IMR-90 (cell line): ENCODE results near the gene CLN3. TPM values are rescaled to one million over a fixed set of nuclear protein-coding genes. Genes with fewer than 3 reads are reported as not detected.
A peak's percentile ranks its signal among the peaks of the same experiment; 100 is the strongest.

Experiments used
- ATAC-seq: fragments of 200-7000 bp; cut with Tn5 transposase; 2 replicates; pipeline ENCODE4 v1.9.1; 2020; ENCODE audit warnings: low read depth, mild to moderate bottlenecking, moderate library complexity
- BruUV-seq: library from RNA; stranded (reverse); fragments of 400-500 nt; replicated peaks from 2 replicates; lab custom pipeline; 2021; lab: Mats Ljungman, UMichigan
- CTCF ChIA-PET: fragments of 300-600 bp; formaldehyde crosslinking; extraction: SDS; loops from one replicate; lab custom pipeline; 2021; ENCODE audit warnings: antibody characterized with exemption; lab: Yijun Ruan, JAX
- POLR2A ChIA-PET: fragments of 300-600 bp; sonication (Branson Sonifier 250); formaldehyde crosslinking; loops from one replicate; lab custom pipeline; 2022; ENCODE audit warnings: antibody characterized with exemption; ENCODE audit not compliant: unreplicated experiment; lab: Charles Lee
- DNase-seq: peaks from one replicate; pipeline ENCODE4 v3.0.0; 2013
- H2AFZ ChIP-seq: replicated peaks from 2 replicates; pipeline ENCODE3; 2013; ENCODE audit warnings: low read length, mild to moderate bottlenecking; ENCODE audit not compliant: poor library complexity
- H2AK5ac ChIP-seq: 2 replicates; pipeline ENCODE4 v1.6.1; 2013; ENCODE audit warnings: low read depth, low read length, inconsistent platforms
- H2AK9ac ChIP-seq: replicated peaks from 2 replicates; pipeline ENCODE3; 2013; ENCODE audit warnings: mild to moderate bottlenecking, low read depth, low read length, moderate library complexity; ENCODE audit not compliant: poor library complexity
- H2BK120ac ChIP-seq: 2 replicates; pipeline ENCODE4 v1.6.1; 2013; ENCODE audit warnings: low read depth, low read length, inconsistent platforms
- H2BK15ac ChIP-seq: 3 replicates; pipeline ENCODE4 v1.6.1; 2013; ENCODE audit warnings: low read depth, low read length, inconsistent platforms
- H2BK20ac ChIP-seq: 2 replicates; pipeline ENCODE4 v1.6.1; 2013; ENCODE audit warnings: low read depth, mild to moderate bottlenecking, inconsistent platforms, low read length, moderate library complexity
- H2BK5ac ChIP-seq: 2 replicates; pipeline ENCODE4 v1.6.1; 2013; ENCODE audit warnings: mild to moderate bottlenecking, low read depth, low read length, inconsistent platforms; ENCODE audit not compliant: poor library complexity, severe bottlenecking
- H3K14ac ChIP-seq: replicated peaks from 2 replicates; pipeline ENCODE4 v1.6.1; 2013; ENCODE audit warnings: low read depth, low read length, inconsistent platforms
- H3K18ac ChIP-seq: 2 replicates; pipeline ENCODE4 v1.6.1; 2013; ENCODE audit warnings: low read depth, low read length, control low read depth
- H3K23ac ChIP-seq: 2 replicates; pipeline ENCODE4 v1.6.1; 2013; ENCODE audit warnings: low read depth, low read length, inconsistent platforms
- H3K27ac ChIP-seq: 2 replicates; pipeline ENCODE4 v1.5.1; 2013; ENCODE audit warnings: mild to moderate bottlenecking, control low read depth, low read length; ENCODE audit not compliant: insufficient read depth
- H3K27me3 ChIP-seq: 2 replicates; pipeline ENCODE4 v1.6.1; 2013; ENCODE audit warnings: low read length; ENCODE audit not compliant: control insufficient read depth, insufficient read depth
- H3K36me3 ChIP-seq: 2 replicates; pipeline ENCODE4 v1.6.1; 2013; ENCODE audit warnings: low read length, mixed read lengths; ENCODE audit not compliant: control insufficient read depth, insufficient read depth
- H3K4ac ChIP-seq: 2 replicates; pipeline ENCODE4 v1.6.1; 2013; ENCODE audit warnings: low read depth, low read length, inconsistent platforms
- H3K4me1 ChIP-seq: 2 replicates; pipeline ENCODE4 v1.6.1; 2013; ENCODE audit warnings: low read length, mixed read lengths; ENCODE audit not compliant: control insufficient read depth, insufficient read depth
- H3K4me2 ChIP-seq: 2 replicates; pipeline ENCODE4 v1.6.1; 2013; ENCODE audit warnings: low read depth, mild to moderate bottlenecking, control low read depth, low read length, moderate library complexity
- H3K4me3 ChIP-seq: 2 replicates; pipeline ENCODE4 v1.5.1; 2013; ENCODE audit warnings: low read depth, mild to moderate bottlenecking, control low read depth, low read length, moderate library complexity; ENCODE audit not compliant: insufficient read depth
- H3K56ac ChIP-seq: 2 replicates; pipeline ENCODE4 v1.6.1; 2013; ENCODE audit warnings: low read length, inconsistent platforms; ENCODE audit not compliant: insufficient read depth; ENCODE audit errors: extremely low read depth
- H3K79me1 ChIP-seq, 2 experiments: 2 replicates each; pipeline ENCODE4 v1.6.1; 2013; ENCODE audit warnings: low read length in 2 of 2, inconsistent platforms in 1 of 2, low read depth in 1 of 2
- H3K9ac ChIP-seq: 2 replicates; pipeline ENCODE4 v1.6.1; 2013; ENCODE audit warnings: low read depth, low read length, control low read depth
- H3K9me1 ChIP-seq: 2 replicates; pipeline ENCODE4 v1.6.1; 2013; ENCODE audit warnings: low read length, inconsistent platforms; ENCODE audit not compliant: insufficient read depth
- H3K9me3 ChIP-seq: 2 replicates; pipeline ENCODE4 v1.6.1; 2013; ENCODE audit warnings: low read length; ENCODE audit not compliant: control insufficient read depth, insufficient read depth
- H4K20me1 ChIP-seq: 2 replicates; pipeline ENCODE4 v1.6.1; 2013; ENCODE audit warnings: low read length, inconsistent platforms; ENCODE audit not compliant: insufficient read depth
- H4K5ac ChIP-seq: 2 replicates; pipeline ENCODE4 v1.6.1; 2013; ENCODE audit warnings: mild to moderate bottlenecking, low read depth, low read length, control low read depth
- H4K8ac ChIP-seq, 2 experiments: 2 replicates each; pipeline ENCODE4 v1.6.1; 2013; ENCODE audit warnings: low read depth in 2 of 2, low read length in 2 of 2, control low read depth in 1 of 2, inconsistent platforms in 1 of 2
- H4K91ac ChIP-seq: 2 replicates; pipeline ENCODE4 v1.6.1; 2013; ENCODE audit warnings: low read depth, low read length, inconsistent platforms; ENCODE audit not compliant: insufficient read depth
- BHLHE40 ChIP-seq: fragments of 150-350 bp; IDR thresholded peaks from 2 replicates; pipeline ENCODE4 v1.6.1; 2016; ENCODE audit warnings: mild to moderate bottlenecking, low read depth, low read length
- FOS ChIP-seq: fragments of 150-350 bp; IDR thresholded peaks from 2 replicates; pipeline ENCODE4 v1.6.1; 2016; ENCODE audit warnings: low read depth, low read length
- MAFK ChIP-seq: IDR thresholded peaks from 2 replicates; pipeline ENCODE4 v1.6.1; 2012; ENCODE audit warnings: low read depth, low read length, improper control_type of control experiment
- NFE2L2 ChIP-seq: fragments of 150-350 bp; IDR thresholded peaks from 2 replicates; pipeline ENCODE4 v1.6.1; 2016; ENCODE audit warnings: low read depth, mild to moderate bottlenecking, low read length
- RCOR1 ChIP-seq: IDR thresholded peaks from 2 replicates; pipeline ENCODE4 v1.6.1; 2012; ENCODE audit warnings: mild to moderate bottlenecking, low read length, improper control_type of control experiment; ENCODE audit not compliant: insufficient replicate concordance
- RFX5 ChIP-seq: IDR thresholded peaks from 2 replicates; pipeline ENCODE4 v1.8.0; 2012; ENCODE audit warnings: low read depth, mild to moderate bottlenecking, low read length, moderate library complexity
- WGBS, 2 experiments: methylation state at CpG; one replicate each; pipeline versions ENCODE4 v1.1.5 to v1.1.7; 2013; ENCODE audit warnings: missing lambda C conversion rate in 2 of 2; ENCODE audit not compliant: insufficient read length in 1 of 2; ENCODE audit errors: extremely low coverage in 2 of 2; 5-methylcytosine and 5-hydroxymethylcytosine counted together
- dilution Hi-C: fragments of 300-500 bp; cut with HindIII; formaldehyde crosslinking; loops from one replicate; pipeline ENCODE4 v1.14.3; 2018; ENCODE audit warnings: low sequenced_read_pairs; ENCODE audit not compliant: unreplicated experiment
- in situ Hi-C: fragments of 300-500 bp; cut with MboI; formaldehyde crosslinking; loops from 3 replicates; pipeline ENCODE4 v1.14.3; 2019; ENCODE audit warnings: low sequenced_read_pairs, inconsistent platforms, mixed read lengths
- intact Hi-C: fragments of 100-400 bp; cut with micrococcal nuclease; formaldehyde crosslinking; loops from 2 replicates; pipeline ENCODE4 v1.10.0; 2022
- polyA plus RNA-seq, 3 experiments: library from polyadenylated mRNA; depleted of rRNA; stranded (reverse); fragments of >200 nt; gene quantifications; 2 replicates each; pipeline ENCODE4 v1.2.3, GENCODE V29; 2012; ENCODE audit warnings: low replicate concordance in 1 of 3
- total RNA-seq: library from RNA; depleted of rRNA; stranded (reverse); fragments of >200 nt; gene quantifications from 2 replicates; pipeline ENCODE4 v1.2.3, GENCODE V29; 2012
- TF ChIP-seq, protein P1 (sequence below): conservative IDR thresholded peaks from 2 replicates; pipeline ENCODE4 v1.5.1; 2012; ENCODE audit warnings: mild to moderate bottlenecking, low read depth, low read length, improper control_type of control experiment
- TF ChIP-seq, protein P2 (sequence below): fragments of 150-350 bp; IDR thresholded peaks from 2 replicates; pipeline ENCODE4 v1.6.1; 2017; ENCODE audit warnings: mild to moderate bottlenecking, antibody characterized with exemption, low read length, low read depth

The CLN3 gene
- total and polyA plus RNA-seq, 2 of the 4 experiments (the other 2 are of a cell fraction): 3.9 to 15.9 TPM

DNA sequence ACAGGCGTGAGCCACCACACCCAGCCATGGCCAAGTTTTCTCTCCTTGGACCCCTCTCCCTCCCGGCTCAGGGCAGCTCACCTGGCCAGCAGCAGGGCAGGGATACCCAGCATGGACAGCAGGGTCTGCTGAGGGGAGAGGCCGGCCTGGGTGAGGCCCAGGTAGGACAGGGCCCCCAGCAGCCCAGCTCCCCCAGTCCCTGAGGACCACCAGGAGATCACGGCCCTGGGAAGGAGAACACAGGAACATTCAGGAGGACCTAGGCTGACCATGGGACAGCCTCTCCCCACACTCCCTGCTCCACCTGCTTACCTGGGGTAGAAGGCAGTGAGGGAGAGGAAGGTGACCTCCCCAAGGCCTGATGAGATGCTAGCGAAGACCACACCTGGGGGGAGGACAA lies 5.6 kb downstream of the CLN3 start:
- in situ Hi-C loops: no loop called here
- no peaks in the 10 kb centered on the region for H3K4me1 ChIP-seq

More for the DNA sequence above, 5.6 kb downstream of the CLN3 start:
- Histone ChIP-seq H3K23ac (no peak overlapping the region), H2BK15ac (no peak overlapping the region), H4K5ac (no peak overlapping the region), H2BK120ac (no peak overlapping the region), H2AFZ (no peak overlapping the region), H4K8ac (no peak overlapping the region), H3K4me2 (no peak overlapping the region), H3K9ac (no peak overlapping the region), H3K56ac (no peak overlapping the region), H3K14ac (no peak overlapping the region), H3K36me3 (peaks cover 30% of the 10 kb centered on the region), H3K79me1 (peaks cover 0 to 7% of the 10 kb centered on the region in 2 experiments; a peak in 3 of 4 replicates), H3K9me1 (0 out of 2 replicates have a peak, but pooled peaks cover 3% of the 10 kb centered on the region), H3K27me3 (no peaks in the 10 kb centered on the region), H3K18ac (no peak overlapping the region), H3K27ac (no peak overlapping the region), H2AK5ac (no peak overlapping the region), H3K4me3 (no peak overlapping the region), H2BK5ac (no peak overlapping the region), H3K9me3 (no peaks in the 10 kb centered on the region), H4K20me1 (no peaks in the 10 kb centered on the region), H3K4ac (no peak overlapping the region), H4K91ac (no peak overlapping the region), H2AK9ac (peak overlapping the region; percentile 50), H2BK20ac (no peak overlapping the region)
- POLR2A ChIA-PET: no interaction called here
- no TSS peak for BruUV-seq
- TF ChIP-seq, protein P1, sequence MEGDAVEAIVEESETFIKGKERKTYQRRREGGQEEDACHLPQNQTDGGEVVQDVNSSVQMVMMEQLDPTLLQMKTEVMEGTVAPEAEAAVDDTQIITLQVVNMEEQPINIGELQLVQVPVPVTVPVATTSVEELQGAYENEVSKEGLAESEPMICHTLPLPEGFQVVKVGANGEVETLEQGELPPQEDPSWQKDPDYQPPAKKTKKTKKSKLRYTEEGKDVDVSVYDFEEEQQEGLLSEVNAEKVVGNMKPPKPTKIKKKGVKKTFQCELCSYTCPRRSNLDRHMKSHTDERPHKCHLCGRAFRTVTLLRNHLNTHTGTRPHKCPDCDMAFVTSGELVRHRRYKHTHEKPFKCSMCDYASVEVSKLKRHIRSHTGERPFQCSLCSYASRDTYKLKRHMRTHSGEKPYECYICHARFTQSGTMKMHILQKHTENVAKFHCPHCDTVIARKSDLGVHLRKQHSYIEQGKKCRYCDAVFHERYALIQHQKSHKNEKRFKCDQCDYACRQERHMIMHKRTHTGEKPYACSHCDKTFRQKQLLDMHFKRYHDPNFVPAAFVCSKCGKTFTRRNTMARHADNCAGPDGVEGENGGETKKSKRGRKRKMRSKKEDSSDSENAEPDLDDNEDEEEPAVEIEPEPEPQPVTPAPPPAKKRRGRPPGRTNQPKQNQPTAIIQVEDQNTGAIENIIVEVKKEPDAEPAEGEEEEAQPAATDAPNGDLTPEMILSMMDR: no peak
- TF ChIP-seq, protein P2, sequence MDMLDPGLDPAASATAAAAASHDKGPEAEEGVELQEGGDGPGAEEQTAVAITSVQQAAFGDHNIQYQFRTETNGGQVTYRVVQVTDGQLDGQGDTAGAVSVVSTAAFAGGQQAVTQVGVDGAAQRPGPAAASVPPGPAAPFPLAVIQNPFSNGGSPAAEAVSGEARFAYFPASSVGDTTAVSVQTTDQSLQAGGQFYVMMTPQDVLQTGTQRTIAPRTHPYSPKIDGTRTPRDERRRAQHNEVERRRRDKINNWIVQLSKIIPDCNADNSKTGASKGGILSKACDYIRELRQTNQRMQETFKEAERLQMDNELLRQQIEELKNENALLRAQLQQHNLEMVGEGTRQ: no peak
- no peak for TF ChIP-seq RCOR1
- no peak for TF ChIP-seq MAFK
- no peak for TF ChIP-seq FOS
- TF ChIP-seq BHLHE40: no peak
- no peak for TF ChIP-seq NFE2L2
- no peak for TF ChIP-seq RFX5
- intact Hi-C loops (no loop called here), dilution Hi-C loops (no loop called here)
- ATAC-seq: no peak
- WGBS, 2 experiments: no CpG with 5 or more reads among the region's 5 CpGs
- DNase-seq: no peak
- CTCF ChIA-PET: no interaction called here
